B cell (primary cell): ENCODE data around the gene SHBG. TPM values are rescaled to one million over a fixed set of nuclear protein-coding genes. Genes with fewer than 3 reads are reported as not detected.

Experiments
- ATAC-seq: fragments of 200-7000 bp; cut with Tn5 transposase; one replicate; pipeline ENCODE4 v1.10.0; 2021; ENCODE audit warnings: low read depth, mild to moderate bottlenecking, moderate number of reproducible peaks, moderate library complexity
- CTCF ChIA-PET: fragments of 350-600 bp; sonication (Branson Sonifier 250); formaldehyde crosslinking; loops from one replicate; lab custom pipeline; 2021; ENCODE audit warnings: antibody characterized with exemption, inconsistent platforms; lab: Charles Lee
- POLR2A ChIA-PET: fragments of 350-600 bp; sonication (Branson Sonifier 250); formaldehyde crosslinking; loops from one replicate; lab custom pipeline; 2021; ENCODE audit warnings: antibody characterized with exemption; lab: Charles Lee
- DNase-seq: peaks from one replicate; pipeline ENCODE4 v3.0.0; 2013
- H2AFZ ChIP-seq: 2 replicates; pipeline ENCODE4 v1.6.1; 2012; ENCODE audit warnings: mild to moderate bottlenecking, low read depth, low read length; ENCODE audit not compliant: insufficient read depth, poor library complexity, severe bottlenecking
- H3K27ac ChIP-seq, 2 donors: 1 replicate in 1 of 2; 2 replicates in 1 of 2; pipeline ENCODE4 v1.5.1; 2012 to 2013; ENCODE audit warnings: low read length in 2 of 2, mild to moderate bottlenecking in 2 of 2, moderate library complexity in 1 of 2
- H3K27me3 ChIP-seq, 4 experiments: fragments of 200-600 bp in 1 of 4; sonication (generic) in 1 of 4; replicated peaks in 1 of 4; 1 replicate in 2 of 4; 2 replicates in 2 of 4; pipeline versions ENCODE4 v1.6.1 to v1.7.0; 2013 to 2016; ENCODE audit warnings: low read length in 3 of 4, mild to moderate bottlenecking in 2 of 4, mixed read lengths in 1 of 4, moderate library complexity in 1 of 4; ENCODE audit not compliant: insufficient read depth in 4 of 4, control insufficient read depth in 3 of 4; ENCODE audit errors: control extremely low read depth in 1 of 4
- H3K36me3 ChIP-seq, 2 experiments: replicated peaks in 1 of 2; 1 replicate in 1 of 2; 2 replicates in 1 of 2; pipeline versions ENCODE4 v1.6.1 to v1.7.1; 2013; ENCODE audit warnings: low read length in 1 of 2; ENCODE audit not compliant: insufficient read depth in 2 of 2, control insufficient read depth in 1 of 2; ENCODE audit errors: control extremely low read depth in 1 of 2, extremely low read depth in 1 of 2
- H3K4me1 ChIP-seq, 2 donors: fragments of 200-600 bp in 1 of 2; sonication (generic) in 1 of 2; 1 replicate in 1 of 2; 2 replicates in 1 of 2; pipeline versions ENCODE4 v1.5.1 to v1.6.1; 2013 to 2017; ENCODE audit warnings: low read length in 2 of 2; ENCODE audit not compliant: control insufficient read depth in 2 of 2, insufficient read depth in 2 of 2
- H3K4me2 ChIP-seq: replicated peaks from 2 replicates; pipeline ENCODE3; 2012; ENCODE audit warnings: mild to moderate bottlenecking, low read depth, low read length; ENCODE audit not compliant: poor library complexity, severe bottlenecking
- H3K4me3 ChIP-seq, 5 experiments: fragments of 200-600 bp in 1 of 5; sonication (generic) in 1 of 5; 1 replicate in 3 of 5; 2 replicates in 2 of 5; pipeline versions ENCODE4 v1.5.1 to v1.7.0; 2011 to 2016; ENCODE audit warnings: low read length in 4 of 5, mild to moderate bottlenecking in 4 of 5, low read depth in 2 of 5, control low read depth in 1 of 5, moderate library complexity in 1 of 5; ENCODE audit not compliant: insufficient read depth in 1 of 5; ENCODE audit errors: control extremely low read depth in 1 of 5, extremely low read depth in 1 of 5
- H3K79me2 ChIP-seq: fragments of 200-600 bp; sonication (generic); one replicate; pipeline ENCODE4 v1.6.0; 2016; ENCODE audit warnings: low read length; ENCODE audit not compliant: control insufficient read depth, insufficient read depth
- H3K9ac ChIP-seq: fragments of 200-600 bp; sonication (generic); 2 replicates; pipeline ENCODE4 v1.6.1; 2017; ENCODE audit warnings: mild to moderate bottlenecking, low read length, moderate library complexity
- H3K9me3 ChIP-seq, 3 donors: one replicate each; pipeline versions ENCODE4 v1.6.1 to v1.7.1; 2013; ENCODE audit warnings: low read length in 2 of 3; ENCODE audit not compliant: control insufficient read depth in 2 of 3, insufficient read depth in 1 of 3; ENCODE audit errors: control extremely low read depth in 1 of 3
- H4K20me1 ChIP-seq: 2 replicates; pipeline ENCODE4 v1.6.0; 2012; ENCODE audit warnings: mild to moderate bottlenecking, low read length; ENCODE audit not compliant: insufficient read depth, control insufficient read depth, poor library complexity, severe bottlenecking
- H3K27ac Mint-ChIP-seq: one replicate; pipeline ENCODE4 v1.8.0; 2021; ENCODE audit warnings: mixed read lengths
- H3K27me3 Mint-ChIP-seq: one replicate; pipeline ENCODE4 v1.8.0; 2021; ENCODE audit warnings: mixed read lengths
- H3K4me1 Mint-ChIP-seq: one replicate; pipeline ENCODE4 v1.8.0; 2021; ENCODE audit warnings: mixed read lengths
- H3K4me3 Mint-ChIP-seq: one replicate; pipeline ENCODE4 v1.8.0; 2021; ENCODE audit warnings: mixed read lengths
- H3K9me3 Mint-ChIP-seq: one replicate; pipeline ENCODE4 v1.8.0; 2022; ENCODE audit warnings: mixed read lengths; ENCODE audit not compliant: insufficient read depth
- EZH2 ChIP-seq: IDR thresholded peaks from 2 replicates; pipeline ENCODE4 v1.6.1; 2012; ENCODE audit warnings: borderline replicate concordance, low read depth, mild to moderate bottlenecking, moderate library complexity, low read length; ENCODE audit not compliant: insufficient read depth, poor library complexity, severe bottlenecking
- WGBS: methylation state at CpG from one replicate; pipeline ENCODE4 v1.1.5; 2013; ENCODE audit warnings: missing lambda C conversion rate; ENCODE audit not compliant: insufficient coverage; 5-methylcytosine and 5-hydroxymethylcytosine counted together
- intact Hi-C: fragments of 100-400 bp; cut with micrococcal nuclease; formaldehyde crosslinking; loops from one replicate; pipeline ENCODE4 v1.10.0; 2022
- polyA plus RNA-seq: library from polyadenylated mRNA; depleted of rRNA; stranded (reverse); fragments of >200 nt; gene quantifications from 2 replicates; pipeline ENCODE4 v1.2.3, GENCODE V29; 2012
- total RNA-seq, 2 donors: library from RNA; stranded (reverse); fragments of 120-200 nt in 1 of 2; gene quantifications; 1 replicate in 1 of 2; 2 replicates in 1 of 2; pipeline versions ENCODE4 v1.2.3 to v1.2.4, GENCODE V29; 2013 to 2022
- TF ChIP-seq, protein P1 (sequence below): fragments of 200-600 bp; IDR thresholded peaks from one replicate; pipeline ENCODE4 v1.8.0; 2022; ENCODE audit warnings: antibody characterized with exemption, mild to moderate bottlenecking

Gene SHBG
- total and polyA plus RNA-seq, 2 donors (not counting 1 experiment from before 2014, with no cell fraction given), result 0.10 TPM; not detected in 1

DNA sequence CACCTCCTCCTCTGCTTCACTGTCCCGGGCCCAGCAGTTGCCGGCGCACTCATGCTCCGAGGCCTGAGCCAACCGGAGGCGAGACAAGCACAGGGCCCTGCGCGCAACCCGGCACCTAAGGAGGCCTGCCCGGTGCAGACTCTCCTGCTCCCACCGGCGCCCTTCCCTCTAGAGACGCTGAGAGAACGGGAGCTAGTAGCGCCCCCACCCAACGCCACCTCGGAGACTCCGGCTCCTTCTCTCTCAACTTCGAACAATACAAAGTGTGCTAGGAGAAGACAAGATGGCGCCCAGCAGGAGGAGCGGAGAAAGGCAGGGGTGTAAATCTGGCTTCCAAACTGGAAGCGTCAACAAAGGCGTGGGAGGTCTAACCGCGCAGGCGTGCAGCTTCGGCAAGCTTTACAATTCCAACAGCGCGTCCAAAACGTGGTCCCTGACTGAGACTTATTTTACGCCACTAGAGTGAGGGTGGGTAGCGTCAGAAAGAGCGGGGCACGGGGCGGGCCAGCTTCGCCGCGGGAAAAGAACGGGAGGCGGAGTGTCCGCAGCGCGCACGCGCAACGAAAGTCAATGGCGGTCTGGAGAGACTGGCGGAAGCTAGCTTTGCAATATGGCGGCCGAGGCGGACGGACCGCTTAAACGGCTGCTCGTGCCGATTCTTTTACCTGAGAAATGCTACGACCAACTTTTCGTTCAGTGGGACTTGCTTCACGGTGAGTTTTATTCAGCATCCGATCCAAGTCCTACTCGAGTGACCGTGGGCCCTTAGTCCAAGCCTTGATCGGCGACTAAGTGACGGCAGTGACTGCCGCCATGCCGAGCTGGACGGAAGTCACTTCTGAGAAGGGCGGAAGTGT lies 46.5 kb upstream of the SHBG start, which contains the start of gene MPDU1:
MPDU1 (plus strand) TSS at position 600 of the 857 bp plus-strand sequence; CDS start at position 611, 11 bp downstream.
- peaks cover 7% of the 10 kb centered on the region for H4K20me1 ChIP-seq
- WGBS, result 20% methylated on average over 61 of the region's 69 CpGs
- H3K9ac ChIP-seq, result peak within 1 kb of the TSS; percentile 85
- TF ChIP-seq, protein P1, sequence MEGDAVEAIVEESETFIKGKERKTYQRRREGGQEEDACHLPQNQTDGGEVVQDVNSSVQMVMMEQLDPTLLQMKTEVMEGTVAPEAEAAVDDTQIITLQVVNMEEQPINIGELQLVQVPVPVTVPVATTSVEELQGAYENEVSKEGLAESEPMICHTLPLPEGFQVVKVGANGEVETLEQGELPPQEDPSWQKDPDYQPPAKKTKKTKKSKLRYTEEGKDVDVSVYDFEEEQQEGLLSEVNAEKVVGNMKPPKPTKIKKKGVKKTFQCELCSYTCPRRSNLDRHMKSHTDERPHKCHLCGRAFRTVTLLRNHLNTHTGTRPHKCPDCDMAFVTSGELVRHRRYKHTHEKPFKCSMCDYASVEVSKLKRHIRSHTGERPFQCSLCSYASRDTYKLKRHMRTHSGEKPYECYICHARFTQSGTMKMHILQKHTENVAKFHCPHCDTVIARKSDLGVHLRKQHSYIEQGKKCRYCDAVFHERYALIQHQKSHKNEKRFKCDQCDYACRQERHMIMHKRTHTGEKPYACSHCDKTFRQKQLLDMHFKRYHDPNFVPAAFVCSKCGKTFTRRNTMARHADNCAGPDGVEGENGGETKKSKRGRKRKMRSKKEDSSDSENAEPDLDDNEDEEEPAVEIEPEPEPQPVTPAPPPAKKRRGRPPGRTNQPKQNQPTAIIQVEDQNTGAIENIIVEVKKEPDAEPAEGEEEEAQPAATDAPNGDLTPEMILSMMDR, result no peak
- TF ChIP-seq EZH2, result no peak
- Mint-ChIP-seq H3K4me3 (peak within 1 kb of the TSS; percentile 100), H3K4me1 (peaks cover 57% of the 10 kb centered on the region), H3K9me3 (no peaks in the 10 kb centered on the region), H3K27ac (peak within 1 kb of the TSS; percentile 100), H3K27me3 (no peaks in the 10 kb centered on the region)
- POLR2A ChIA-PET, result interaction anchor here (0.6 to 2.4 kb wide), 15 partner anchors 9 to 275 kb away, joined by 3 to 25 read pairs (median 5); partner anchors contain the start of genes ACAP1, FXR2, SAT2 and SENP3
- H3K4me2 ChIP-seq, result peak within 1 kb of the TSS; percentile 78
- peaks cover 48% of the 10 kb centered on the region for H3K79me2 ChIP-seq
- CTCF ChIA-PET, result interaction anchor here (0.7 to 7.9 kb wide), 12 partner anchors 8 to 539 kb away, joined by 3 to 111 read pairs (median 4); partner anchors contain the start of genes SENP3, TNFSF12, TNFSF13 and TP53
- intact Hi-C loops, result loop anchor here (1.0 to 10.0 kb wide), 5 partner anchors 11 to 539 kb away; partner anchors contain the start of genes FXR2, SENP3 and SLC16A11
- peak within 1 kb of the TSS; percentile 91 to 95 for H3K27ac ChIP-seq
- DNase-seq (peak; percentile 98), ATAC-seq (peak; percentile 78)
- H2AFZ ChIP-seq, result peak within 1 kb of the TSS; percentile 86
- peak within 1 kb of the TSS; percentile 77 to 96 (median 86) for H3K4me3 ChIP-seq
- H3K9me3 ChIP-seq, result no peaks in the 10 kb centered on the region
- peaks cover 0 to 27% of the 10 kb centered on the region in 2 experiments for H3K36me3 ChIP-seq
- peaks cover 48 to 68% of the 10 kb centered on the region in 2 donors for H3K4me1 ChIP-seq
- no peaks in the 10 kb centered on the region for H3K27me3 ChIP-seq
